ENCODE results near the gene RIF1. TPM values are rescaled to one million over a fixed set of nuclear protein-coding genes. Genes with fewer than 3 reads are reported as not detected.

RIF1 gene
- total RNA-seq, 1 experiment from 2014 or later, result 37.1 TPM

DNA sequence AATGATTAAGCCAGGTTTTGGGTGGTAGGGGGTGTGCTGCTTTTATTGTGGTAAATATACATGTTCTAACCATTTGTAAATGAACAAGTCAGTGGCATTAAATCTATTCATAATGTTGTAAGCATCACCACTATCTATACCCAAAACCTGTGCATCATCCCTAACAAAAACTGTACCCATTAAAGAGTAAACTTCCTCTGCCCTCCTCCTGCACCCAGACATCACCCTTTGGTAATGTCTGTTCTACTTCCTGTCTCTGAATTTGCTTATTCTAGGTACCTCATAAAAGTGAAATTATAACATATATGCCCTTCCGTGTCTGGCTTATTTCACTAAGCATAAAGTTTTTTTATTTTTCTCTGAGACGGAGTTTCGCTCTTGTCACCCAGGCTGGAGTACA is 14.1 kb downstream of the RIF1 start:
- Histone ChIP-seq H3K4me3 (ENCODE audit: low read length) (no peak overlapping the region), H3K79me2 (ENCODE audit: low read length) (peaks cover 51% of the 10 kb centered on the region), H3K9ac (ENCODE audit: low read length) (no peak overlapping the region), H3K36me3 (ENCODE audit: low read depth, low read length) (peaks cover 52% of the 10 kb centered on the region), H3K27ac (ENCODE audit: low read length) (no peak overlapping the region), H3K27me3 (ENCODE audit: low read length) (no peaks in the 10 kb centered on the region), H3K9me2 (replicated peaks; ENCODE audit: low read length) (no peaks in the 10 kb centered on the region), H3K9me3 (ENCODE audit: low read length) (no peaks in the 10 kb centered on the region), H3K4me1 (ENCODE audit: insufficient read depth, low read length) (no peaks in the 10 kb centered on the region), H3F3A (ENCODE audit: low read length, unreplicated experiment) (no peaks in the 10 kb centered on the region), H3K4me2 (ENCODE audit: low read length) (no peak overlapping the region), H2AFZ (ENCODE audit: low read length) (no peak overlapping the region), H4K20me1 (ENCODE audit: low read length) (no peaks in the 10 kb centered on the region)
- intact Hi-C loops (cut with micrococcal nuclease), result no loop called here
- POLR2A ChIA-PET (ENCODE audit: unreplicated experiment), result no interaction called here
- no peak for DNase-seq
- no TSS peak for BruUV-seq (replicated peaks)
- TF ChIP-seq, protein P1, sequence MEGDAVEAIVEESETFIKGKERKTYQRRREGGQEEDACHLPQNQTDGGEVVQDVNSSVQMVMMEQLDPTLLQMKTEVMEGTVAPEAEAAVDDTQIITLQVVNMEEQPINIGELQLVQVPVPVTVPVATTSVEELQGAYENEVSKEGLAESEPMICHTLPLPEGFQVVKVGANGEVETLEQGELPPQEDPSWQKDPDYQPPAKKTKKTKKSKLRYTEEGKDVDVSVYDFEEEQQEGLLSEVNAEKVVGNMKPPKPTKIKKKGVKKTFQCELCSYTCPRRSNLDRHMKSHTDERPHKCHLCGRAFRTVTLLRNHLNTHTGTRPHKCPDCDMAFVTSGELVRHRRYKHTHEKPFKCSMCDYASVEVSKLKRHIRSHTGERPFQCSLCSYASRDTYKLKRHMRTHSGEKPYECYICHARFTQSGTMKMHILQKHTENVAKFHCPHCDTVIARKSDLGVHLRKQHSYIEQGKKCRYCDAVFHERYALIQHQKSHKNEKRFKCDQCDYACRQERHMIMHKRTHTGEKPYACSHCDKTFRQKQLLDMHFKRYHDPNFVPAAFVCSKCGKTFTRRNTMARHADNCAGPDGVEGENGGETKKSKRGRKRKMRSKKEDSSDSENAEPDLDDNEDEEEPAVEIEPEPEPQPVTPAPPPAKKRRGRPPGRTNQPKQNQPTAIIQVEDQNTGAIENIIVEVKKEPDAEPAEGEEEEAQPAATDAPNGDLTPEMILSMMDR (conservative IDR thresholded peaks at IDR 0.05; ENCODE audit: low read depth, low read length), result no peak
- TF ChIP-seq EZH2phosphoT487 (IDR thresholded peaks at IDR 0.05; ENCODE audit: borderline replicate concordance, low read length) (no peak), EZH2 (IDR thresholded peaks at IDR 0.05; ENCODE audit: low read length, unreplicated experiment) (no peak)
- CTCF ChIA-PET, result no interaction called here
- no peak for ATAC-seq

- H3K36me3 ChIP-seq (ENCODE audit: low read depth, low read length), result peaks cover 73% of the 10 kb centered on the region
These were observed 27.9 kb downstream of the RIF1 start for GRCh38 chr2:151437630-151438029.

GRCh38 chr2:151438506-151438905 is 28.8 kb downstream of the RIF1 start:
- ChIA-PET CTCF (no interaction called here), POLR2A (ENCODE audit: unreplicated experiment) (no interaction called here)
- no peak overlapping the region for H3K27ac ChIP-seq (ENCODE audit: low read length)
- no peak overlapping the region for H2AFZ ChIP-seq (ENCODE audit: low read length)
- H3K79me2 ChIP-seq (ENCODE audit: low read length), result no peaks in the 10 kb centered on the region
- no peak overlapping the region for H3K9ac ChIP-seq (ENCODE audit: low read length)
- H3K36me3 ChIP-seq (ENCODE audit: low read depth, low read length), result peaks cover 73% of the 10 kb centered on the region
- no peak for DNase-seq
- no peaks in the 10 kb centered on the region for H4K20me1 ChIP-seq (ENCODE audit: low read length)
- no peak overlapping the region for H3K4me2 ChIP-seq (ENCODE audit: low read length)
- TF ChIP-seq EZH2 (IDR thresholded peaks at IDR 0.05; ENCODE audit: low read length, unreplicated experiment) (no peak), EZH2phosphoT487 (IDR thresholded peaks at IDR 0.05; ENCODE audit: borderline replicate concordance, low read length) (no peak)
- TF ChIP-seq, protein P1 (conservative IDR thresholded peaks at IDR 0.05; ENCODE audit: low read depth, low read length), result no peak
- no peak overlapping the region for H3K4me3 ChIP-seq (ENCODE audit: low read length)
- BruUV-seq (replicated peaks), result no TSS peak
- ATAC-seq, result peak; percentile 37; the same call in 1 of the 2 replicates
- no peaks in the 10 kb centered on the region for H3K4me1 ChIP-seq (ENCODE audit: insufficient read depth, low read length)
- H3K9me2 ChIP-seq (replicated peaks; ENCODE audit: low read length), result no peaks in the 10 kb centered on the region
- H3K27me3 ChIP-seq (ENCODE audit: low read length), result no peaks in the 10 kb centered on the region
- H3F3A ChIP-seq (ENCODE audit: low read length, unreplicated experiment), result no peaks in the 10 kb centered on the region
- no peaks in the 10 kb centered on the region for H3K9me3 ChIP-seq (ENCODE audit: low read length)
- intact Hi-C loops (cut with micrococcal nuclease), result loop anchor here (5.0 to 10.0 kb wide), 3 partner anchors 151 to 1854 kb away; partner anchors contain the start of genes MMADHC, NMI and RBM43

More at GRCh38 chr2:151437630-151438029, 27.9 kb downstream of the RIF1 start:
- no TSS peak for BruUV-seq (replicated peaks)
- no peak for TF ChIP-seq EZH2phosphoT487 (IDR thresholded peaks at IDR 0.05; ENCODE audit: borderline replicate concordance, low read length)
- TF ChIP-seq, protein P1 (conservative IDR thresholded peaks at IDR 0.05; ENCODE audit: low read depth, low read length), result peak; percentile 58
- ChIA-PET POLR2A (ENCODE audit: unreplicated experiment) (no interaction called here), CTCF (no interaction called here)
- Histone ChIP-seq H2AFZ (ENCODE audit: low read length) (no peak overlapping the region), H3K79me2 (ENCODE audit: low read length) (no peaks in the 10 kb centered on the region), H3K27ac (ENCODE audit: low read length) (no peak overlapping the region), H4K20me1 (ENCODE audit: low read length) (no peaks in the 10 kb centered on the region), H3K4me2 (ENCODE audit: low read length) (no peak overlapping the region), H3K4me3 (ENCODE audit: low read length) (no peak overlapping the region), H3K4me1 (ENCODE audit: insufficient read depth, low read length) (no peaks in the 10 kb centered on the region), H3K9me3 (ENCODE audit: low read length) (no peaks in the 10 kb centered on the region), H3K27me3 (ENCODE audit: low read length) (no peaks in the 10 kb centered on the region), H3F3A (ENCODE audit: low read length, unreplicated experiment) (no peaks in the 10 kb centered on the region), H3K9ac (ENCODE audit: low read length) (no peak overlapping the region), H3K9me2 (replicated peaks; ENCODE audit: low read length) (no peaks in the 10 kb centered on the region)
- intact Hi-C loops (cut with micrococcal nuclease), result loop anchor here (5.0 to 10.0 kb wide), 3 partner anchors 150 to 1853 kb away; partner anchors contain the start of genes MMADHC, NMI and RBM43
- DNase-seq, result peak; percentile 61
- ATAC-seq, result peak; percentile 35

Data from PC-3 (cell line).